Ovary (tissue), 9 donors: ENCODE data around the gene ELAPOR1. TPM values are rescaled to one million over a fixed set of nuclear protein-coding genes. Genes with fewer than 3 reads are reported as not detected.

ENCODE experiments used
- DNase-seq, 5 donors: peaks; one replicate each; pipeline ENCODE4 v3.0.0-alpha.2; 2019 to 2020
- H3K27ac ChIP-seq, 2 donors: fragments of 200-600 bp; one replicate each; pipeline versions ENCODE4 v1.5.1 to v1.8.0; 2019 to 2022
- H3K27me3 ChIP-seq: fragments of 200-600 bp; one replicate; pipeline ENCODE4 v1.8.0; 2022
- H3K36me3 ChIP-seq: fragments of 200-600 bp; sonication (generic); one replicate; pipeline ENCODE4 v1.5.1; 2019
- H3K4me1 ChIP-seq: one replicate; pipeline ENCODE4 v1.8.1; 2013; ENCODE audit warnings: mild to moderate bottlenecking, moderate library complexity; ENCODE audit not compliant: insufficient read depth
- H3K4me3 ChIP-seq: fragments of 200-600 bp; sonication (generic); one replicate; pipeline ENCODE4 v1.5.1; 2017
- H3K9me3 ChIP-seq, 2 donors: fragments of 200-600 bp in 1 of 2; sonication (generic) in 1 of 2; one replicate each; pipeline versions ENCODE4 v1.5.1 to v1.8.1; 2013 to 2019; ENCODE audit warnings: mild to moderate bottlenecking in 1 of 2, moderate library complexity in 1 of 2
- CTCF ChIP-seq, 3 donors: fragments of 450-650 bp in 2 of 3; fragments of 200-600 bp in 1 of 3; IDR thresholded peaks; one replicate each; pipeline versions ENCODE4 v1.5.1 to v1.8.0; 2016 to 2022; ENCODE audit warnings: antibody characterized with exemption in 3 of 3, mild to moderate bottlenecking in 1 of 3
- EP300 ChIP-seq: sonication (generic); formaldehyde crosslinking; IDR thresholded peaks from one replicate; pipeline ENCODE4 v1.6.1; 2017; ENCODE audit warnings: antibody characterized with exemption
- POLR2A ChIP-seq: fragments of 450-650 bp; IDR thresholded peaks from one replicate; pipeline ENCODE4 v1.6.1; 2017; ENCODE audit warnings: antibody characterized with exemption, mild to moderate bottlenecking, moderate library complexity
- WGBS, 3 donors: extraction: QIAGEN DNeasy Blood & Tissue Kit in 1 of 3; methylation state at CpG; one replicate each; pipeline versions ENCODE4 v1.1.5 to v1.1.7; 2013 to 2017; 5-methylcytosine and 5-hydroxymethylcytosine counted together
- intact Hi-C, 4 donors: fragments of 100-400 bp; cut with DNase I; formaldehyde crosslinking; loops; one replicate each; pipeline versions ENCODE4 v1.11.0 to v1.15.1; 2022 to 2023
- polyA plus RNA-seq, 2 donors: library from polyadenylated mRNA; stranded (reverse); fragments of 200-250 nt in 1 of 2; fragments of 350-450 nt in 1 of 2; fragmentation: Illumina TruSeq in 1 of 2; extraction: RNeasy Lipid Tissue Mini Kit (QIAGEN cat#74804) in 1 of 2; gene quantifications; one replicate each; pipeline ENCODE4 v1.2.3, GENCODE V29; 2013 to 2014
- total RNA-seq, 7 donors: library from RNA; depleted of rRNA in 2 of 7; stranded (reverse); fragments of >200 nt in 2 of 7; fragmentation: NEBNext Ultra II Directional in 3 of 7; extraction: Animal tissue kit (Norgen Biotek cat#: 25700) in 3 of 7; gene quantifications; one replicate each; pipeline versions ENCODE4 v1.1.0 to v1.2.4, GENCODE V29; 2016 to 2023
- donor health status: DM: no; HTN: no; CAD: no; lungs with moderate emphysema.
- donor health status: DM: no; HTN: no; CAD: no.
- donor health status: Bipolar disorder and iron deficiency.
- donor health status: DM: yes; HTN: yes; CAD: no.
- donor health status: DM: no; HTN: no; CAD: no.
- donor health status: DM: yes; HTN: yes; CAD: no.

The ELAPOR1 gene
- total and polyA plus RNA-seq, 9 donors: 0.15 to 69.6 (median 1.9) TPM; not detected in 1

GRCh38 chr1:109151146-109151990, 37.5 kb downstream of the ELAPOR1 start:
- DNase-seq: peak in 1 of 5 donors; percentile 34
- 67 to 77% (median 74%) methylated on average over 5 of the region's 5 CpGs for WGBS, 3 donors
- Histone ChIP-seq H3K36me3 (no peaks in the 10 kb centered on the region), H3K4me3 (no peak overlapping the region), H3K27me3 (no peaks in the 10 kb centered on the region), H3K27ac (no peak overlapping the region), H3K4me1 (no peaks in the 10 kb centered on the region), H3K9me3 (no peaks in the 10 kb centered on the region)
- no peak for TF ChIP-seq EP300
- TF ChIP-seq POLR2A: no peak
- no peak for TF ChIP-seq CTCF (IDR thresholded peaks at IDR 0.05)
- intact Hi-C loops: no loop called here

GRCh38 chr1:109152196-109152595, 38.3 kb downstream of the ELAPOR1 start:
- no peaks in the 10 kb centered on the region for H3K9me3 ChIP-seq
- intact Hi-C loops: no loop called here
- no peak for DNase-seq
- H3K36me3 ChIP-seq: no peaks in the 10 kb centered on the region
- TF ChIP-seq EP300 (no peak), POLR2A (no peak), CTCF (IDR thresholded peaks at IDR 0.05) (no peak)
- no peaks in the 10 kb centered on the region for H3K27me3 ChIP-seq
- H3K27ac ChIP-seq: no peak overlapping the region
- H3K4me3 ChIP-seq: no peak overlapping the region
- H3K4me1 ChIP-seq: no peaks in the 10 kb centered on the region

GRCh38 chr1:109156916-109157385, 43.0 kb downstream of the ELAPOR1 start:
- no peaks in the 10 kb centered on the region for H3K4me1 ChIP-seq
- H3K4me3 ChIP-seq: no peak overlapping the region
- H3K27ac ChIP-seq: no peak overlapping the region
- TF ChIP-seq POLR2A (no peak), EP300 (no peak), CTCF (IDR thresholded peaks at IDR 0.05) (no peak)
- intact Hi-C loops: no loop called here
- H3K9me3 ChIP-seq: no peaks in the 10 kb centered on the region
- H3K36me3 ChIP-seq: no peaks in the 10 kb centered on the region
- no peaks in the 10 kb centered on the region for H3K27me3 ChIP-seq
- no peak for DNase-seq
- WGBS, 3 donors: 85 to 90% (median 86%) methylated on average over 2 of the region's 2 CpGs

GRCh38 chr1:109158433-109158832, 44.5 kb downstream of the ELAPOR1 start:
- no peak overlapping the region for H3K4me3 ChIP-seq
- no peaks in the 10 kb centered on the region for H3K36me3 ChIP-seq
- TF ChIP-seq POLR2A (no peak), CTCF (IDR thresholded peaks at IDR 0.05) (no peak), EP300 (no peak)
- intact Hi-C loops: no loop called here
- H3K4me1 ChIP-seq: no peaks in the 10 kb centered on the region
- no peaks in the 10 kb centered on the region for H3K27me3 ChIP-seq
- WGBS, 3 donors: 89 to 92% (median 90%) methylated on average over 7 of the region's 7 CpGs
- H3K27ac ChIP-seq: no peak overlapping the region
- no peaks in the 10 kb centered on the region for H3K9me3 ChIP-seq
- no peak for DNase-seq
